Activated CD8-positive, alpha-beta T cell treated with anti-CD3 and anti-CD28 coated beads, Interleukin-2, amount 10 ng/mL, durations not matched to agents 7 days and 5 days (primary cell): Measurements from ENCODE around the gene MTHFD1L. TPM values are rescaled to one million over a fixed set of nuclear protein-coding genes. Genes with fewer than 3 reads are reported as not detected.

Experiments
- ATAC-seq: fragments of 150-1000 bp; cut with Tn5 transposase; one replicate; pipeline ENCODE4 v1.10.0; 2021; ENCODE audit warnings: moderate library complexity
- CTCF ChIA-PET: fragments of 350-600 bp; sonication (Branson Sonifier 250); formaldehyde crosslinking; loops from one replicate; lab custom pipeline; 2021; ENCODE audit warnings: antibody characterized with exemption; lab: Charles Lee
- POLR2A ChIA-PET: fragments of 350-600 bp; sonication (Branson Sonifier 250); formaldehyde crosslinking; loops from one replicate; lab custom pipeline; 2021; ENCODE audit warnings: antibody characterized with exemption; lab: Charles Lee
- DNase-seq: peaks from one replicate; pipeline ENCODE4 v3.0.0-alpha.2; 2020
- H3K27ac Mint-ChIP-seq: one replicate; pipeline ENCODE4 v1.8.0; 2021; ENCODE audit warnings: mild to moderate bottlenecking, mixed read lengths
- H3K27me3 Mint-ChIP-seq: one replicate; pipeline ENCODE4 v1.8.0; 2021; ENCODE audit warnings: low read depth, mixed read lengths
- H3K36me3 Mint-ChIP-seq: one replicate; pipeline ENCODE4 v1.8.0; 2021; ENCODE audit warnings: low read depth, mixed read lengths
- H3K4me1 Mint-ChIP-seq: one replicate; pipeline ENCODE4 v1.8.0; 2021; ENCODE audit warnings: low read depth, mixed read lengths
- H3K4me3 Mint-ChIP-seq: one replicate; pipeline ENCODE4 v1.8.0; 2021; ENCODE audit warnings: mild to moderate bottlenecking, mixed read lengths
- H3K9me3 Mint-ChIP-seq: one replicate; pipeline ENCODE4 v1.8.0; 2022; ENCODE audit warnings: mixed read lengths; ENCODE audit not compliant: insufficient read depth
- total RNA-seq, 2 experiments: library from RNA; stranded (reverse); gene quantifications; one replicate each; pipeline ENCODE4 v1.2.3, GENCODE V29; 2021

The MTHFD1L gene
- total RNA-seq, 2 experiments from 2014 or later, result 59.7 to 62.3 TPM

- no peak for DNase-seq
- ChIA-PET CTCF (interaction anchor here (1.0 kb wide), 1 partner anchor 10 kb away, joined by 3 read pairs; no protein-coding TSS in a partner anchor), POLR2A (no interaction called here)
- no peaks in the 10 kb centered on the region for H3K27me3 Mint-ChIP-seq
- H3K36me3 Mint-ChIP-seq, result peaks cover 30% of the 10 kb centered on the region
- no peak for ATAC-seq
- H3K9me3 Mint-ChIP-seq, result no peaks in the 10 kb centered on the region
- H3K4me1 Mint-ChIP-seq, result no peaks in the 10 kb centered on the region
- H3K27ac Mint-ChIP-seq, result no peak overlapping the region
- no peak overlapping the region for H3K4me3 Mint-ChIP-seq
These were observed 111.8 kb downstream of the MTHFD1L start for GRCh38 chr6:150977281-150977680.

- Mint-ChIP-seq H3K9me3 (no peaks in the 10 kb centered on the region), H3K36me3 (peaks cover 26% of the 10 kb centered on the region), H3K27ac (no peak overlapping the region), H3K4me3 (no peak overlapping the region), H3K27me3 (no peaks in the 10 kb centered on the region), H3K4me1 (no peaks in the 10 kb centered on the region)
- CTCF ChIA-PET, result interaction anchor here (1.5 kb wide), 1 partner anchor 87 kb away, joined by 3 read pairs; no protein-coding TSS in a partner anchor
- POLR2A ChIA-PET, result no interaction called here
- DNase-seq (no peak), ATAC-seq (no peak)
These were observed 113.1 kb downstream of the MTHFD1L start for GRCh38 chr6:150978624-150979023.

GRCh38 chr6:150979826-150980350 is 114.4 kb downstream of the MTHFD1L start:
- POLR2A ChIA-PET, result no interaction called here
- ATAC-seq (no peak), DNase-seq (no peak)
- CTCF ChIA-PET, result no interaction called here
- no peaks in the 10 kb centered on the region for H3K4me1 Mint-ChIP-seq
- H3K4me3 Mint-ChIP-seq, result no peak overlapping the region
- H3K27ac Mint-ChIP-seq, result no peak overlapping the region
- H3K36me3 Mint-ChIP-seq, result peaks cover 22% of the 10 kb centered on the region
- H3K27me3 Mint-ChIP-seq, result no peaks in the 10 kb centered on the region
- no peaks in the 10 kb centered on the region for H3K9me3 Mint-ChIP-seq

- Mint-ChIP-seq H3K27me3 (no peaks in the 10 kb centered on the region), H3K36me3 (peaks cover 18% of the 10 kb centered on the region), H3K9me3 (no peaks in the 10 kb centered on the region), H3K4me1 (no peaks in the 10 kb centered on the region), H3K4me3 (no peak overlapping the region), H3K27ac (no peak overlapping the region)
- ChIA-PET POLR2A (no interaction called here), CTCF (no interaction called here)
- ATAC-seq (no peak), DNase-seq (no peak)
These were observed 115.6 kb downstream of the MTHFD1L start for GRCh38 chr6:150981095-150981494.

GRCh38 chr6:150981669-150982068 is 116.2 kb downstream of the MTHFD1L start:
- no peaks in the 10 kb centered on the region for H3K27me3 Mint-ChIP-seq
- no peaks in the 10 kb centered on the region for H3K9me3 Mint-ChIP-seq
- no peak overlapping the region for H3K27ac Mint-ChIP-seq
- DNase-seq, result no peak
- H3K36me3 Mint-ChIP-seq, result peaks cover 13% of the 10 kb centered on the region
- ATAC-seq, result no peak
- no peak overlapping the region for H3K4me3 Mint-ChIP-seq
- CTCF ChIA-PET, result no interaction called here
- H3K4me1 Mint-ChIP-seq, result no peaks in the 10 kb centered on the region
- POLR2A ChIA-PET, result no interaction called here

- ChIA-PET CTCF (interaction anchor here (1.0 to 2.7 kb wide), 6 partner anchors 11 to 337 kb away, joined by 3 to 13 read pairs (median 4); no protein-coding TSS in a partner anchor), POLR2A (interaction anchor here (1.0 kb wide), 1 partner anchor 22 kb away, joined by 5 read pairs; no protein-coding TSS in a partner anchor)
- Mint-ChIP-seq H3K27me3 (no peaks in the 10 kb centered on the region), H3K27ac (peak overlapping the region; percentile 94), H3K36me3 (peaks cover 18% of the 10 kb centered on the region), H3K9me3 (no peaks in the 10 kb centered on the region), H3K4me3 (no peak overlapping the region), H3K4me1 (peaks cover 12% of the 10 kb centered on the region)
- ATAC-seq (peak; percentile 89), DNase-seq (peak; percentile 55)
These were observed 121.9 kb downstream of the MTHFD1L start for GRCh38 chr6:150987371-150987828.

GRCh38 chr6:150987855-150988464 is 122.5 kb downstream of the MTHFD1L start:
- no peak overlapping the region for H3K4me3 Mint-ChIP-seq
- no peak for DNase-seq
- H3K27ac Mint-ChIP-seq, result peak overlapping the region; percentile 94

GRCh38 chr6:150991487-150991886 is 126.0 kb downstream of the MTHFD1L start:
- POLR2A ChIA-PET, result no interaction called here

More at GRCh38 chr6:150987855-150988464, 122.5 kb downstream of the MTHFD1L start:
- CTCF ChIA-PET, result interaction anchor here (1.0 to 2.7 kb wide), 6 partner anchors 11 to 336 kb away, joined by 3 to 13 read pairs (median 4); no protein-coding TSS in a partner anchor
- H3K9me3 Mint-ChIP-seq, result no peaks in the 10 kb centered on the region
- H3K27me3 Mint-ChIP-seq, result no peaks in the 10 kb centered on the region
- peaks cover 21% of the 10 kb centered on the region for H3K36me3 Mint-ChIP-seq
- POLR2A ChIA-PET, result interaction anchor here (1.0 kb wide), 1 partner anchor 22 kb away, joined by 5 read pairs; no protein-coding TSS in a partner anchor
- peaks cover 12% of the 10 kb centered on the region for H3K4me1 Mint-ChIP-seq
- no peak for ATAC-seq

GRCh38 chr6:150992262-150992661 is 126.8 kb downstream of the MTHFD1L start:
- POLR2A ChIA-PET, result no interaction called here

More at GRCh38 chr6:150991487-150991886, 126.0 kb downstream of the MTHFD1L start:
- ATAC-seq, result no peak
- DNase-seq, result no peak
- Mint-ChIP-seq H3K27ac (no peak overlapping the region), H3K27me3 (no peaks in the 10 kb centered on the region), H3K9me3 (peaks cover 5% of the 10 kb centered on the region), H3K36me3 (peaks cover 31% of the 10 kb centered on the region), H3K4me1 (peaks cover 12% of the 10 kb centered on the region), H3K4me3 (no peak overlapping the region)
- CTCF ChIA-PET, result interaction anchor here (1.3 kb wide), 1 partner anchor 23 kb away, joined by 4 read pairs; no protein-coding TSS in a partner anchor

GRCh38 chr6:150992703-150993102 is 127.2 kb downstream of the MTHFD1L start:
- H3K27ac Mint-ChIP-seq, result no peak overlapping the region
- peaks cover 5% of the 10 kb centered on the region for H3K4me1 Mint-ChIP-seq
- H3K36me3 Mint-ChIP-seq, result peaks cover 36% of the 10 kb centered on the region
- ChIA-PET POLR2A (no interaction called here), CTCF (no interaction called here)
- H3K9me3 Mint-ChIP-seq, result peaks cover 5% of the 10 kb centered on the region
- DNase-seq (no peak), ATAC-seq (no peak)
- H3K27me3 Mint-ChIP-seq, result no peaks in the 10 kb centered on the region
- H3K4me3 Mint-ChIP-seq, result no peak overlapping the region

More at GRCh38 chr6:150992262-150992661, 126.8 kb downstream of the MTHFD1L start:
- peaks cover 9% of the 10 kb centered on the region for H3K4me1 Mint-ChIP-seq
- CTCF ChIA-PET, result no interaction called here
- DNase-seq, result no peak
- H3K9me3 Mint-ChIP-seq, result peaks cover 5% of the 10 kb centered on the region
- no peaks in the 10 kb centered on the region for H3K27me3 Mint-ChIP-seq
- no peak overlapping the region for H3K4me3 Mint-ChIP-seq
- no peak for ATAC-seq
- no peak overlapping the region for H3K27ac Mint-ChIP-seq
- peaks cover 35% of the 10 kb centered on the region for H3K36me3 Mint-ChIP-seq

GRCh38 chr6:150993253-150993652 is 127.8 kb downstream of the MTHFD1L start:
- no peaks in the 10 kb centered on the region for H3K27me3 Mint-ChIP-seq
- ATAC-seq (no peak), DNase-seq (no peak)
- POLR2A ChIA-PET, result no interaction called here
- H3K27ac Mint-ChIP-seq, result no peak overlapping the region
- CTCF ChIA-PET, result no interaction called here
- H3K4me1 Mint-ChIP-seq, result peaks cover 1% of the 10 kb centered on the region
- H3K36me3 Mint-ChIP-seq, result peaks cover 36% of the 10 kb centered on the region
- H3K4me3 Mint-ChIP-seq, result no peak overlapping the region
- peaks cover 5% of the 10 kb centered on the region for H3K9me3 Mint-ChIP-seq

GRCh38 chr6:150994026-150994425 is 128.5 kb downstream of the MTHFD1L start:
- ATAC-seq (no peak), DNase-seq (no peak)
- peaks cover 37% of the 10 kb centered on the region for H3K36me3 Mint-ChIP-seq
- H3K4me1 Mint-ChIP-seq, result no peaks in the 10 kb centered on the region
- POLR2A ChIA-PET, result no interaction called here
- CTCF ChIA-PET, result no interaction called here
- no peaks in the 10 kb centered on the region for H3K27me3 Mint-ChIP-seq
- H3K9me3 Mint-ChIP-seq, result peaks cover 5% of the 10 kb centered on the region
- no peak overlapping the region for H3K27ac Mint-ChIP-seq
- H3K4me3 Mint-ChIP-seq, result no peak overlapping the region
